ENCODE results near the gene ASB6.
A peak's percentile ranks its signal among the peaks of the same experiment; 100 is the strongest.

Gene ASB6

DNA sequence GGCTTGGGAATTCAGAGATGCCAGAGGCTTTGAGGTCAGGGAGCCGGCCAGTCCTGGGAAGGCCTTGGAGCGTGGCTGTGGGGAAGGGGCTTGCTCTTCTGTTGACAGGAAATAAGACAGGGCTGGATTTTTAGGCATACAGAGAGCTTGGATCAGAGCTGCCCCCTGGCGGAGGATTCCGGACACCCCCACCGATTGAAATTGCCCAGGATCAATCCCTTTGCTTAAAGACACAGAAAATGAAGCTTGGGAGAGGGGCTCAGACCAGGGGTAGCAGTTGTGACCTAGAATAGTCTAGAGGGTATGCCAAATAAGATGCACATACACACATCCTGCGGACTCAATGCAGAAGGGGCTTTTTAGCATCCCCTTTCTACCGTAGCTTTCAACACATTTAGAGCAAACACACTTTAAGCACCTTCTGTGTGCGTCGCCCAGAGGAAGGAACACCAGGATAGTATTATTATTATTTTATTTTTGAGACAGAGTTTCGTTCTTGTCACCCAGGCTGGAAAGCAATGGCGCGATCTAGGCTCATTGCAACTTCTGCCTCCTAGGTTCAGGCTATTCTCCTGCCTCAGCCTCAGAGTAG lies 17.7 kb downstream of the ASB6 start:
- peak; percentile 71 for DNase-seq

DNA sequence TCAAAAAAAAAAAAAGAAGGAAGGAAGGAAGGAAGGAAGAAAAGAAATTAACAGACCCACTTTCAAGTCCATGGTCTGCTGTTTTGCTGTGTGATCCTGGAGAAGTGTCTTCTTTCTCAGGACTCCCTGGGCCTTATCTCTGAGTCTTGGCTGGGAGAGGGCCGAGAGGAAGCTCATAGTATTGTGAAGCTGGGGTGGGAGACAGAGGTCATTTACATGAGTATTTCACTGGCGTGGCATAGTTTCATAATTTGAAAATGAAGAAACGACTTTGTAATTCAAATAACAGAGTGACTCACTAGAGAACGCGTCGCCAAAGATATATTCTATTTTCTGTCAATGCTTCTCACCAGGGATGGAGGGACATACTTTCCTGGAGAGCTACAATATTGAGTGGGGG lies 18.6 kb downstream of the ASB6 start:
- peak; percentile 82 for DNase-seq

DNA sequence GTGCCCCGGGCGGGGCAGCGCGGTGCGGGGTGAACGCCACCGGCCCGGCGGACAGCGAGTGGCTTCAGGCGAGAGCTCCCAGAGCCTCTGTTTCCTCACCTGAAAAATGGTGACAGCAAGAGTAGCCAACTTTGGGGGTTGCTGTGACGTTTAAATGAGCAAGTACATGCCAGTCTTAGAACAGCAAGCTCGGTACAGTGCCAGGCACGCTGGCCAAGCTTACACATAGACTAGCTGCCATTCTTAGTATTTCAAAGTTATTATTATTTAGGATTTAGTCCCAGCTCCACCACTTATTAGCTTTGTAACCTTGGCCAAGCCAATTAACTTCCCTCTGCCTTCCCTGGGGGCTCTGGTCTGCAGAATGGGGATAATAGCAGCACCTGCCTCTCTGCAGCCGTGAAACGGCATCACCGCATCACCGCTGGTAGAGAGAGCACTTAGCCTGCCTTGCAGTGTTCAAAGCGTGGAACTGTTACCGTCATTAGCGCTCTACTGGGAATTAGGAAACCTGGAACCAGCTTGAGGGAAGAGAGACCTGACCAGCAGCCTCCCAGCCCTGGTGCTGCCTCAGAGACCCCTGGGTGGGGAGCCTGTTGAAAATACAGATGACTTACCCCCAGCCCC lies 21.2 kb downstream of the ASB6 start, which contains the start of gene C9orf50:
TSS of gene C9orf50 (minus strand) at position 433 of the 627 bp plus-strand sequence. CDS start 527 bp downstream, outside the sequence.
- DNase-seq, result no peak

DNA sequence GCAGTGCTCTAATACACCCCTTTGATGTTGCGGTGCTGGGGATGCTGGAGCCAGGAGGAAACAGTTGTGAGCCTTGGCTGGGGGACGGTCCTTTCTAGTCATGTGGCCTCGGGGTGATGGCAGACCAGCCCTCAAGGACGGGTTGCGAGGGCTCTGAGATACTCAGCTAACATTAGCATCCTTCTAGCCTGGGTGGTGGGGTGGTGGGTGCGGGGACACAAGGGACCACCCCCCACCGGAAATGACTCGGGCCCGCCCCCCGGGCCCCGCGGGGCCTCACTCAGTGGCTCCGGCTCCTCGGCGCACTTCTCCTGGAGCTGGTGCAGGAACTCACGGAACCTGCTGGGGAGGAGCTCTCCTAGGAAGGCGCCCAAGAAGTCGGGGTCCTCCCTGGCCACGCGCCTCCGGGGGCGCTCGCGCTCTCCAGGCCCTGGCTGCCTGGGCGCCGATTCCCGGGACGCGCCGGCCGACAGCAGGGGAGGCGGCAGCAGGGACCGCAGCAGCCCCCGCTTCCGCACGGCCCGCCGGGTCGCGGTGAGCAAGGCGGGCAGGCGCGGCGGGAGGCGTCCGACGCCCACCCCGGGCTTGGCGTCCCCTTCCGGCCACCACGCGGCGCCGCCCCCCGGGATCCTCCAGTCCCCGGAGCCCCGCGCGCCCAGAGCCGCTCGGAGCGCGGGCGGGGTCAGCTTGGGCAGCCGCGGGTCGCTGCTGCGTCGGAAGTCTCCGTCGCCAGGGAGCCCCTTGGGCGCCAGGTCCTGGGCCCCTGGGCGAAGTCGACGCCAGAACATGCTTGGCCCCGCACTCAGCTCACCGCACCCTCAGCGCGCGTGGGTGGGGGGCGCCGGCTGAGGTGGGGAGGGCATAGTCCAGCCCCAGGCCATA lies 21.9 kb downstream of the ASB6 start:
- peak; percentile 37 for DNase-seq

DNA sequence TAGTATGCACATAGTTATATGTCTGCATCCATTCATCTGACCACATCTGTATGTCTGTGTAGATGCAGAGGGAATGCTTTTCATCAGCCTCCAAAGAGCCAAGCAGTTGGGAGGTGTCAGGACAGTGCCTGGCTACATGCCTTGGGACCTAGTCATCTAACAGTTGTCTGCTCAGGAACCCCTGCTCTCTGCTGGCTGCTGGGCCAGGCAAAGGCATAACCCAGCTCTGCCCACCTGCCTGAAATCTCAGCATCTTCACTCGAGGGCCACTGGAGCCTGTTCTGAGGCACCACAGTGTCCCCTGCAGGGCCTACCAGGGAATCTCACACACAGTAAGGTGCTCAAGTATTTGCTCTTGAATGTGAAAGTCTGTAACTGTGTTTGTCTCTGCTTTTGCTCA lies 24.8 kb downstream of the ASB6 start:
- DNase-seq, result peak; percentile 35

DNA sequence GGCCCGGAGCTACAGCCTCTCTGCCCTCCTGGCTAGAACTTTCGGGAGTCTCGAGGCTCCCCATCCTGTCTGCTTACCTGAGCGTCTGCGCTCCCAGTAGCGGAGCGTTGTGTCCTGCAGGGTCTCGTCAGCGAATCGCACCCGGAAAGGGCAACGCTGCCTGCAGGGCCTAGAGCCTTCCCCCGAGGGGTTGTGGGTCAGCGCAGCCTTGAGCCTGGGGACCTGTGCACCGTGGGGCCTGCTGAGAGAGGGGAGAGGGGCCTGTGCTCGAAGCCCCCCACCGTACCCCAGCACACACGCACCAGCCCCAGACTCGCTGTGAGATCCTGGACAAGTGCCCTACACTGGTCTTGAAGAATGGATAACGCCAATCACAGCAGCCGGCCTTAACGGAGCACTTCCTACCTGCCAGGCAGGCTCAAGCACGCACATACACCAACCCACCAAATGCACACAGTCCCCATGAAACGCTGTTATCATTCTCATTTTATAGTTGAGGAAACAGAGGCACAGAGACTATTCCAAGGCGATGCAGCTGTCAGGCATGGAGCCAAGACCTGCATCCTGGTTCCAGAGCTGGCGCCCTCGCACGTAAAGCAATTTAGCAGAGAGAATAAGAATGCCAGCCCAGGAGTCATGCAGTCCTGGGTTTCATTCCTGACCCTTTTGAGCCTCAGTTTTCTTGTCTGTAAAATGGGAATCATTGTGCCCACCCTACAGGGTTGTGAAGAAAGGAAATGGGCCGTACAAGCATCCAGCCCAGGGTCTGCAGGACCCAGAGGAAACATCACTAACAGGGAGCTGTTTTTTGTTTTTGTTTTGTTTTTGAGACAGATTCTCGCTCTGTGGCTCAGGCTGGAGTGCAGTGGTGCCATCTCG lies 26.3 kb downstream of the ASB6 start:
- DNase-seq, result no peak

DNA sequence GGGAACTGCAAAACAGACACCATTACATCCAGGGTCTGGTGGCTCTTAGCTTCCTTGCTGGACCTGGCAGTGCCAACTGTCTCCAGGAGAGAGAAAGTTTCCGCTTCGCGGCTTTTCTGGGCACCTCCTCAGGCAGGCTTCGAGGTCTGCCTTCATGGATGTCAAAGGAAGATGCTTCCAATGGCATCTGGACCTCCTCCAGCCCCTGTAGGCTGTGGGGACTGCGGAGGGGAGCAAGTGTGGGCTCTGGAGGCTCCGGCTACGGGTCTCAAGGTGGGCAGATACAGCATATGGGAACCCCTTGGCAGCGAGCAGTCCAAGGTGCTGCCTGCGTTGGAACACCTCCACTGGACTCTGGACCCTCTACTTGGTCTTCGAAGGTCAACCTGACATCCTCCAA lies 27.0 kb downstream of the ASB6 start:
- no peak for DNase-seq

DNA sequence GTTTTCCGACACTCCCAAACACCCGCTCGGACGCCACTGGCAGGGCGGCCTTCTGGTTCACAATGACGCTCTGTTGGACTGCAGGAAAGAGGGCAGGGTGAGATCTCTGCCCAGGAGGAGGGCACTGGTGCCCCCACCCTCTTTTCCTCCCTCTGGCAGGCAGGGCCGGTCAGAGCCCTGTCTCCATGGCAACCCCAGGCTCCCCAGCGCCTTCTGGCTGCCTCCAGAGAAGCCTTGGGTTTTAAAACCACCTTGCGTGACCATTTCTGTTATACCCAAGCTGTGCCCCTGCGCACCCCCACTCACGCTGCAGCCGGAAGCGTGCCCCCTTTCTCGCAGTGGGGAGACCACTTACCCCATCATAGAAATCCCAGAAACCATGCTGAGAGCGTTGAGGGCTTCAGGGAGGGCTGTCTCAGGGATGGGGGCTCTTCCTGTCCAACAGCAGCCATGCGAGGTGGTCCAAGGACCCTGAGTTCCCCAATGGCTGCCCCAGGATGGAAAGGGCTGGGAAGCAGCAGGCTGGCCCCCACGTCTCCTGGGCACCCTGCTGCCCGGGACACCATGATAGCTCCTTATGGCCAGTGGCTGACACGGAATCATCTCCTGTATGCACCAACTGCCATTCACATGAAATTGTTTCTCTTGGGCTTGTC lies 28.3 kb downstream of the ASB6 start:
- DNase-seq, result no peak

DNA sequence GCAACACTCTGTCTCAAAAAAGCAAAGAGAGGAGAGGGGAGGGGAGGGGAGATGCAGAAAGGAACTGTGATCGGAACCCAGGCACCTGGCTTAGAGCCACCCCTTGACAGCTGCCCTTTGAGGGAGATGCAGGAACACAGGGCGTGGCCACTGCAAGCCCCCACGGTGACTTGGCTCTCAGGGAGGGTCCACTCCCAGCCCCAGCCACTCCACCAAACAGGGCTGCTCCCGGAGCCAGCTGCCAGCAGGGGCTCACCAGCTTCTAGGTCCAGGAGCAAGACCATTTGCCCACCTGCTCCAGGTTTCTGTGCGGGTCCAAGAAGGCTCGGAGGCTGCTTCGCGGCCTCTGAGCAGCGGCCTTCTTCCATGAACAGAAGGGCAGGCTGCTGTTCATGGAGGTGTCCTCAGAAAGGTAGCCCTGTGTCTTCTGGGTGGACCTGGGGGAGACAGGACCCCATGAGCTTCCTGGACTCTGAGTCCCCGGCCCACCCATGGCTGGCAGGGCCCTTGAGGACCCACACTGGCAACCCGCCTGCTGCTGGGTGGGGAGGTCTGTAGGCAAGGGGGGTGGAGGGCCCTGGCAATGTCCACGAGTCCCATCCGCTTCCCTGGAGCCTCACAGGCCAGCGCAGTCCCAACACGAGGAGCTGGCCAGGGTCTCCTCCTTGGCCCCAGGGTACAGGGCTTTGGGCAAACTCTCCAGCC lies 29.0 kb downstream of the ASB6 start:
- no peak for DNase-seq

DNA sequence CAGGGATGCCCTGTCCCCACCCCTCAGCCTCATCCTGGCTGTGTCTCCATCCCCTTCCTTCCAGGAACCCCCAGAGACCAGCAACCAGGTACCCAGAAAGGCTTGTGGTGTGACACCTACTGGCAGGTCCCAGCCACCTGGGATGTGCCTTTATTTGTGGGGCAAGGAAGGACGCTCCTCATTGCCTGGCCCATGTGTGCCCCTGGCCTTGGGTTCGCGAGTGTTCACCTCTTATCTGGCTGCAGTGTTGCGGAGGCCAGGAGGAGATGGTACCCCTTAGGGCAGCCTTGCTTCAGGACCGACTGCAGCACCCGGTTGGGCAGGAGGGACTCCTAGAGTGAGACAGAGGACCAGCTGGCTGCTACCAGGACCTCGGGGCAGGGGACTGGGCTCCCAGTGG lies 29.8 kb downstream of the ASB6 start:
- no peak for DNase-seq

DNA sequence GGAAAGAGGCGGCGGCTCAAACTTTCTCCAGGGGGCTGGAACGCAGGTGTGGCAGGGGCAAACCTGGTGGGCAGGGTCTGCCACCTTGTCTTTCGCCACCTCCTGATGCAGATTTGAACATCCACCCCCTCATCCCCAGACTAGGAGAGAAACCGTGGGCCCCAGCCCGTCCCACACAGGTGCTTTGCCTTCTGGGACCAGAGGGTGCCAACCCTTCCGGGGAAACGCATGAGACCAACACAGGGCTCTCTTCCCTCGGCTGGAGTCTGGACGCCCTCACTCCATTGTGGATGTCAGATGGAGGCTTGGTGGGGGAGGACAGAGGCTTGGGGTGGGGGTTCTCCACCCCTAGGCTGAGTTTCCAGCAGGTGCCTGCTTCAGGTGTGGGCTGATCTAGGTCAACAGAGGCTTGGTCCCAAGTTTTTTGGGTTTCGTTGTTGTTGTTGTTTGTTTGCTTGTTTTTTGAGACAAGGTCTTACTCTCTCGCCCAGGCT lies 30.6 kb downstream of the ASB6 start:
- DNase-seq, result no peak

DNA sequence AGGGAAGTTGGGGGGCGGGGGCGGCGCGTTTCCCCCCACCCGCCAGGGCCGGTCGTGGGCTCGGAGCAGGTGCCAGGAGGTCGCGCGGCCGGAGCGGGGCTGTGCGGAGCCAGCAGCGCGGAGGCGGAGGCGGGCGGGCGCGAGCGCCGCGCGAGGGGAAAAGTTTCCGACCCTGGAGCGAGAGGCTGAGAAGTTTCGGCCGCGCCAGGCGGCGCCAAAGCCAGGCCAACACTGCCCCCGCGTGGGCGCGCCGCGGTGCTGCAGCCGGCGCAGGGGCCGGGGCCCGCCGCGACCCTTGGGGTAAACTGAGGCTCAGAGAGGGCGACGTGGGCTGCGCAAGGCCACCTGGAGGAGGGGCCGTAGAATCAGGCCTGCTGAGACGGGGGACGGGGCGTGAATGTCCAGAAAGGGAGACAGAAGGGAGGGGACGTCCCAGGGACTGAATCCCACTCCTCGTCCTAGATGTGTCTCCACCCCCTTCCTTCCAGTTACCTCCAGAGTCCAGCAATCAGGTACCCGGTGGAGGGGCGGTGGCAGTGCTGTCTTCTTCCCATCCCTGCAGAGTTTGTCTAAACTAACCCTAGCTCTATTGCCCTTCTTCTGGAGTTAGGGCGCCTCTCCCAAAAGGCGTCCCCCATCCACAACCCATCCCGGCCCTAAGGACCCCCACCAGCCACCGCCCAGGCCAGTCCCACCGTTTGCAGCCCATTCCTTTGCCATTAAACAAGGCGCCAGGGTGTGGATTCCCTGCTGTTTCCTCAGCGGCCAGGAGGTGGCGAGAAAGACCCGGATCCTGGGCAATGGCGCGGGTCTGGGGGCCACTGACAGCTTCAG lies 31.3 kb downstream of the ASB6 start:
- DNase-seq, result peak; percentile 79

DNA sequence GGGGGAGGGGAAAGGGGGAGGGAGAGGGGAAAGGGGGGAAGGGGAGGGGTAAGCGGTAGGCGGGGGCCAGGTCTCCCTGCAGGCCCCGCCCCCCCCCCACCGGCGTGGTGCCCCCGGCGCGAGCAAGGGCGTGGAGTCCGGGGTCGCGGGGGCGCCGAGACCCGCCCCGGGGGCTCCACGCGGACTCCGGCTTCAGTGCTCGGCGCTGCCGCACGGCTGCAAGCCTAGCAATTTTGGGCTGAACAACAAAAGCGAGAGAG lies 31.8 kb downstream of the ASB6 start:
- DNase-seq, result no peak

DNA sequence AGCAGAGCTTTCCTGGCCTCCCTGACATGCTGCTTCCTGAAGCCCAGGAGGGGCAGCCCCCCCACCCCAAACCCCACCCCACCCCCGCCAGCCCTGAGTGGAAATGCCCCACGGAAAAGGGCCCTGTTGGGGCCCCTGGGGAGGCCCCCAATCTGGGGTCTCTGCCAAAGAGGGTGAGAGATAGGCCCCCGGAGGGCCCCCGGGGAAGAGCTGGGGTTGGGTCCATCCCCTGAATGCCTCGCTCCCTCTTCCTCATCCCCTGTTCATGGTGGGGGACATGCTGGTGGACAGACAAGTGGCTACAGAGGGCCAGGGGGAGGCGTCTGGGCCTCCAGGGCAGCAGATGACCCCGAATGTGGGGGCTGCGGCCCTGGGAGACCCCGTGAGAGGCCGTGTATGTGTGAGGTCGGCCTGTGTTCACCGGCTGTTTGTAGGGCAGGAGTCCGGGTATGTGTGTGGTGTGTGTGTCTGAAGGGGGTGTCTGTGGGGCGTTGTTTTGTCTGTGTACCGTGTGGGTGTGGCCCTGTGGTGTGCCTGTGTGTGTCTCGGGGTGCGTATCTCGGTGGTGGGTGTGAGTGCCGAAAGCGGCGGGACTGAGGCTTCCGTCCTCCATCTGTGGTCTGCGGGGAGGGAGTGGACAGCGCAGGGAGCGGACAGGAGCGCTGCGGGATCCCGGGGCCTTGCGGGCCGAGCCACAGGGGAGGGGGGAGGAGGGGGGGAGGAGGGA lies 32.3 kb downstream of the ASB6 start:
- no peak for DNase-seq

DNA sequence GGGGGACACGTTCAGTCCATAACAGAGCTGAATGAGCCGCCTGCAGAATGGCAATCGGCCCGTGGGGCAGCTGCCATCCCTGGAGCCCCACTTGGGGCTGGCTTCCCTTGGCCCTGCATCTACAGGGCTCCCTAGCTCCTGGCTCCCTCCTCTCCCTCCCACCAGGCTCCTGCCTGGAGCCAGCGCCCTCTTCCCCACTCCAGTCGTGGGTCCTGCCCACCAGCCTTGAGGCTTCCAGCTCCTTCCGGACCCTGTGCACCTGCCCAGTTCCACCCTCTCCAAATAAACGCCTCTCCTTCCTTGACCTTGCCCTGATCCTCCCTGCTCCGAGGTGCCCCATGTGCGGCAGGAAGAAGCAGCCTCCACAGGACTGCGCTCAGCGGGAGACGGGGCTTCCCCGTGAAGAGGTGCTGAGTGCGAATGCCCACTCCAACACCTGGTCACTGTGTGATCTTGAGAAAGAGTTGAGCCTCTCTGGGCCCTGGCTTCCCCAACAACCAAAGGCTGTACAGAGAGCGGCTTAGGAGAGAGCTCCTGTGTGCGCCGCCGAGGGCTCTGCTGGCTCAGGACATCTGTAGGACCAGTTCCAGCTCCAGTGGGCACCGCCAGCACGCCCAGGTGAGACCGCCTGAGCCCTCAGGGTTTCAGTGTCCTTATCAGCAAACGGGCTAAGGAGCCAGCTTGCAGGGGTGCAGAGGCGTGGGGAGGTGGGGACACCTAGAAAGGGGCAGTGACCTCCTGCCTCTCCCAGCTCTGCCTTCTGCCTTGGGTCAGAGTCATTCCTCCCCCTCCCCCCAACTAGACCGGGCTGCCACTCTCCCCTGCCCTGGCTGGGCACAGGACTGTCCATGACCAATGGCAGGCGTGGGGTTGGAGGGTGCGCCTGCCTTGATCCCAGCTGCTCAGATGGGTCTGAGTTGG lies 33.1 kb downstream of the ASB6 start:
- DNase-seq, result no peak

DNA sequence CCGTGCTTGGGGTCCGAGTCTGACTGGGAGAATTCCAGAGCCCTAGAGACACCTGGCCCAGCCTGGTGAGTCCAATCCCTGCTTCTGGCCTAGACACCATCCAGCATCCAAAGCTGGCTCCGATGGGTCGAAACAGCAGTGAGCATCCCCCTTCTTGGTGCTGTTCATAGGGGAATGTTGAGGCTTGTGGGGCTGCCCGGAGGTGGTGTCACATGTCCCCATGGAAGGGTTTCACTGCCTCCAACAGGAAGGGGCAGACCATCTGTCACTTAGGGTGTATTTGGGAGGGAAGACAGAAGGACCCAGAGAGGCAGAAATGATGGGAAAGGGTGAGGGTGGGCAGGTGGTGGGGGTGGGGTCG lies 34.9 kb downstream of the ASB6 start:
- no peak for DNase-seq

DNA sequence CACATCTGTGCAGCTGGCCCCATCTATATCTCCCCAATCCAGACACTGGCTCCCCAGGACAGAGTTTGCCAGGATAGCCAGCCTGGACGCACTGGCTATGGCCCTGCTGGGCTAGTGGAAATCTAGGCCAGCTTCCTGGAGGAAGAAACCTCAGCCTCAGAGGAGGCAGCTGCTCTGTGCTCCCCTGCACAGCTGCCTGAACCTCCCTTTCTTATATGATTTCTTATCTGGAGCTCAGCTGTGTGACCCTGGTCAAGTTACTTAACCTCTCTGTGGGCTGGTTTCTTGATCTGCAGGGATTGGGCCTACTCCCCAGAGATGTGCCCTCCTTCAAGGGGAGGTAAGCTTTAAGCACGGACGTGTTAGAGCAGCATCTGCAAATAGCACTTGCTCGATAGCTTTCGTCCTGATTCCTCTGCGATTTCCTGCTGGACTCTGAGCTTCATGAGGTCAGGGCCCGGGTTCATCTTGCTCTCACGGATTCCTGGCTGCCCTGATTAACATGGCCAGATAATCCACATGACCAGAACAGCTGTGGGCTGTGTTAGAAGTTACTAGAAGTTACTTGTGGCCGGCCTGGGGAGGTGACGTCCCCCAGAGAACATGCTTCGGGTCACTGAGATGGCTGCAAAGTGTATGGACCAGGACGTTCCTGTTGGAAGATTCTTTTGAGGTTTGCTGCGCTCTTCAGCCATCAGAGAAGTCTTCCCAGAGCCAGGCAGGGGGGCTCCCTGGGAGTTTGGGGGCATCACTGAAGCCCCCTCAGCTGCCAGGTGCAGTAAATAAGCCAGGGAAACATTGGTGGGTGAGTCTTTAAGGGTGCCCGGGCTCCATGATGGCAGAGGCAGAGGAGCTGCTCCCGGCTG lies 35.6 kb downstream of the ASB6 start:
- no peak for DNase-seq

DNA sequence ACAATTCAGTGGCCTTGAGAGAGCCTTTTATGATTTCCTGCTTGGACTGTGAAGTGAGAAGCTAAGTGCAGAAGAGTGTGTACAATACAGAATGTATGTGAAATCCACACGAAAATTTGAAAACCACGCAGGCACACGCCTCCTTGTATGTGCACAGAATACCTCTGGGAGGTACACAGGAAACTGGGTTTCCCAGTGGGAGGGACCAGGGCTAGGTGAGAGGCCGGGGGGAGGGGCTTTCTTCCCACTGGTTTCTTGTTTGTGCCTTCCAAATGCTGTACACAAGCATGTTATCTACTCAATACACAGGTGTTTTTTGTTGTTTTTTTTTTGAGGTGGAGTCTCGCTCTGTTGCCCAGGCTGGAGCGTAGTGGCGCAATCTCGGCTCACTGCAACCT lies 37.2 kb downstream of the ASB6 start:
- DNase-seq, result no peak
